Stimulated activated CD8-positive, alpha-beta memory T cell treated with anti-CD3 and anti-CD28 coated beads, Interleukin-7, amount 100 ng/mL, for 24 hours (primary cell): ENCODE results near the gene SCLT1.
A peak's percentile ranks its signal among the peaks of the same experiment; 100 is the strongest.
"Not testable (repeated sequence)": the region's sequence is repeated elsewhere in the genome, so short reads cannot be mapped to it uniquely, and the experiment has no call there.

ENCODE experiments used
- DNase-seq: peaks from one replicate; pipeline ENCODE4 v3.0.0-alpha.2; 2020; ENCODE audit warnings: low read depth

Gene SCLT1

DNA sequence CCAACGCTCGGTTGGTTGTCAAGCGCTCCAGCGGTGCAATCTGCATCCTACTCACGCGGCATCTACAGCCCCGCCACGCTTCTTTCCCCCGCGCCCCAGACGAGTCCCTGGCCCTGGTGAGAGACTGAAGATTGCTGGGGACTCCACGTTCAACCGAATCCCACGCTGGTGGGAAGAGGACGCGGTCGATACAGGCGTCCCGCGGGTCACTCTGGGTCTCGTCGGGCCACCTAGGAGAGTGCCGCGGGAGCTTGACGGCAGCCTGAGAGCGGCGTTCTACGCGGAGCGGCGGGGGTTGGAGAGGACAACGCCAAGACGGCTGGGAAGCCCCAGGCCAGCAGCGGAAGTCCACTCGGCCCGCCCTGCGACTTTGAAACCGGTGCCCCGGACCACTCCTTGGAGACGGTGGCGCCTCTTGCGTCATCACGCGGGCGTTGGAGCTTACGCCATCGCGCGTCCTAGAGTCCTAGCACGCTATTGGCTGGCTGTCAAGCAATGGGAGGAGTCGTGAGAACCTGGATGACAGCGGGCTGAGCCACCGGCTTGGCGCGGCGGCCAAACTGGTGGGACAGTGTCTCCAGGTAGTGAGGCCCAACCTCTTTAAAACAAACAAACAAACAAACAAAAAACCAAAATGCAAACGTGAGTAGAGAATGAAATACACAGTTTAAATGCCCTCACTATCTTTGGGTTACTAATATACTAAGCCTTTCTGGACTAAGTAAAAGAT lies at the start of gene SCLT1:
TSS of gene SCLT1 (minus strand) at position 349 of the 730 bp plus-strand sequence. CDS start 436 bp downstream, outside the sequence.
- peak; percentile 94 for DNase-seq

DNA sequence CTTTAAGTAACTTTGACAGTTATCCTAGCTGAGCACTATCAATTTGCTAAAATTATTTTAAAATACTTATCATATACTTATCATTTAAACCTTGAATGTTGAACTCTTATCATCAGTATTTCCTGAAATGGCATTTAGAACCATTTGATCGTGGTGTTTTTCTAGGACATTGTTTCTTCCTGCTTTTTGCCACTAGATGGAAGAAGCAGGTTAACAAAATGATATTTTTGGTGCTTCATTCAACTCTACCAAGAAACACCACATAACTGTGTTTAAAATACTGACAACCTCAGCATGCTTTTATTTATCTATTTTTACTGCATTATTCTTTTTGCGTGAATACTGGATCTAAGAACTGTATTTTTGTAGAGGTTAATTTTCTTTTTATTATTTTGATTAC lies 47.2 kb upstream of the SCLT1 start:
- DNase-seq, result no peak

DNA sequence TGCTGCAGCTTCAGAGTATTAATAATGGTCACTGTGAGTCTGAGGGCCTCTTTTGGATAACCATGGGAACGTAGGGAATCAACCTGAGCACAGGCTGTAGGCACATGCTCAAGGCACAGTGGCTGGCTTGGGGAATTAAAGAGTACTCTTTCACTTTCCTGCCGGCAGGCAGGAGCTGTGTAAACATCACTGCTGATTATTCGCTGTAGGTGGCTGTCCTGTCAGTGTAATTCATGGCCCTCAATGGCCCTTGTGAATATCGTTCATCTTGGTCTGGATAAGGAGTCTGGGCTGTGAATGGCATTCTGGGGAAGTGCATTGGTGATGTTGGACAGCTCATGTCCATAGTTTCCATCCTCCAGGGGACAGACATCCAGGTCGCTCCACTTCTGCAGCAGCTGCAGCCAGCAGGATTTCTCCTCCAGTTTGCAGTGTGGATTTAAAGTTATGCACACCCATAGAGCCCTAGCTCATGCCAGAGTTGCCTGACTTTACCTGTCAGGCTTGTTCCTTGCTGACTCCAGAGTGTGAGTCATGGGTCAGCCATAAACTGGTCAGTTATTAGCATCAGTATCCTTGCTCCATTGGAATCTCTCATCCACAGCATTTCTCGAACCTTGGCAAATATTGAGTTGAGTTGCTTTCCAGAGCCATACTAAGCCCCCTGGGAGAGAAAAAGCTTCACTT lies 45.6 kb upstream of the SCLT1 start:
- DNase-seq, result no peak

DNA sequence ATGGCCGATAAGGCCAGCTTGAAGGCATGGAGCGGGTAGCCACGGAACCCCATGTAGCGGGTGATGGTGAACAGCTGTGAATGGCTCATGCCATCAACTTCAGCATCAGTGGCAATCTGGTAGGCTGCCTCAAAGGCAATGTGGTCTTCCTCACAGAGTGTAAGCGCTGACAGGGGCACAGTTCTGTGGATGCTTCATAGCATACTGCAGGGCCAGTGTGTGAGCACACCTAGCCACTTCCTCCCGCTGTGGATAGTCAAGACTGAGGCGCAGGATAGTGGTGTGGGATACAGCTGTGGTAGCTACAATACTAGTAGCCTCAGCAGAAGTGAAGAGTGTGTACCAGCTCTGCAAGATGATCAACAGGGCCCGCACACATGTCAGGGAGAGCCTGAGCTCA lies 43.1 kb upstream of the SCLT1 start:
- no peak for DNase-seq

DNA sequence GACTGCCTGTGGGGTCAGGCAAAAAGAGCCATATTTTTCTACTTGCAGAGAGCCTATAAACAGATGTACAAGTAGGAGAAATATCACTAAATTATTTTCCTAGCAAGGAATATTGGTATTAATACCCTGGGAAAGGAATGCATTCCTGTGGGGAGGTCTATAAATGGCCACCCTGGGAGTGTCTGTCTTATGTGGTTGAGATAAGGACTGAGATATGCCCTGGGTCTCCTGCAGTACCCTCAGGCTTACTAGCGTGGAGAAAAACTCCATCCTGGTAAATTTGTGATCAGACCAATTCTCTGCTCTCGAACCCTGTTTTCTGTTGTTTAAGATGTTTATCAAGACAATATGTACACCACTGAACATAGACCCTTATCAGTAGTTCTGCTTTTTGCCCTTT lies 38.0 kb upstream of the SCLT1 start:
- no peak for DNase-seq

DNA sequence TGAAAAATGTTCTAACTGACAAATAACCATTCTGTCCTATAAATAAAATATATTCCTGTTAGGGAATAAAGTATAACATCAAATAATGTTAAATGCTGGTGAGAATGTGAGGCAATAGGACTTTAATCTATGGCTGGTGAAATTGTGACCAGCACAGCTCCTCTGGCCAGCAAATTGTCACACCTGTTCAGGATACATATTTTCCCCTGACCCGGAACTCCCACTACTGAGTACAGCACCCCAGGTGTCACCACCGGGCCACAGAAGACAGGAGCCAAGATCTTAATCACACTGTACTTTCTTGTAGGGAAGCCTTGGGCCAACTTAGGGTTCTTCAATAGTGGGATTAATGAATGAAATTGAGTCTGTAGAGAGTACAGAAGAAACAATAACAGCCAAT lies 35.8 kb upstream of the SCLT1 start:
- no peak for DNase-seq

DNA sequence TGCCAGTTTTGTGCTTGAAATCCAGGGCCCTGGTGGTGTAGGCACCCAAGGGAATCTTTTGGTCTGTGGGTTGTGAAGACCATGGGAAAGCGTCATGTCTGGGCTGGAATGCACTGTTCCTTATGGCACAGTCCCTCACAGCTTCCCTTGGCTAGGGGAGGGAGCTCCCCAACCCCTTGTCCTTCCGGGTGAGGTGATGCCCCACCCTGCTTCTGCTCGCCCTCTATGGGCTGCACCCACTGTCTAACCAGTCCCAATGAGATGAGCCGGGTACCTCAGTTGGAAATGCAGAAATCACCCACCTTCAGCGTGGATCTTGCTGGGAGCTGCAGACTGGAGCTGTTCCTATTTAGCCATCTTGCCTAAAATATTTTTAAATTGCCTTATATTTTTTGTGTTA lies 33.3 kb upstream of the SCLT1 start:
- not testable (repeated sequence) for DNase-seq

DNA sequence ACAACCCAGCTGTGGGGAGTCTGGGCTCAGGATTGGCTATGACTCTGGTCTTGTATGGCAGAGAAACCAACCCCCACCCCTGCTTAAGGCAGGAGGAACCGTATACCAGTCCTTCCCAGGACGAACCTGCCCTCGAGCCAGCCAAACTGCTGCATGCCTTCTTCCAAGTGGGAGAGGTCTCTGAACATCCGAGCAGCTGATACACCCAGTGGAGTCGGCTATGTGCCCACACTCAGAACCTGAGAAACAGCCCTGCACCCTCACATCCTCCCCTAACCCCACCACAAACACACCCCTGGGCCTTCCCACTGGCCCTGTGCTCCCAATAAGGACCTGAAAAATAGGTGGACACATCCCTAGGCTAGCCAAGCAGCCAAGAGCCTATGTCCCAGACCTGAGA lies 24.4 kb upstream of the SCLT1 start:
- no peak for DNase-seq

DNA sequence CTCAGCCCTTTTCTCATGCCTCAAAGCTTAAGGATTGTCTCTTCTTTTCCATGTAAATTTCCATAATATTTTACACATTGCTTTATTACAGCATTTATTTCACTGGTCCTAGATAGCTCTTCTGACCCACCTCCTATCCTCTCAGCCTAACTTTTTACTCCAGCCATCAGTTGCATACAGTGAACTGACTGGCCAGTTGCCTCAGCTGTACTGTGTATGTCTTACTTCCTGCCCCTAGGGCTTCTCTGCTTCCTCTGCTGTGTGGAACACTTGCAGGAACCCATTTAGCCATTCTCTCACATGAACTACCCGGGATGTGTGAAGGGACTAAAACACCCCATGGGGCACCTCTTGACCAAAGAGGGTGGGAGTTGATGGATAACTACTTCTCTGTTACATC lies 20.6 kb upstream of the SCLT1 start:
- DNase-seq, result no peak

DNA sequence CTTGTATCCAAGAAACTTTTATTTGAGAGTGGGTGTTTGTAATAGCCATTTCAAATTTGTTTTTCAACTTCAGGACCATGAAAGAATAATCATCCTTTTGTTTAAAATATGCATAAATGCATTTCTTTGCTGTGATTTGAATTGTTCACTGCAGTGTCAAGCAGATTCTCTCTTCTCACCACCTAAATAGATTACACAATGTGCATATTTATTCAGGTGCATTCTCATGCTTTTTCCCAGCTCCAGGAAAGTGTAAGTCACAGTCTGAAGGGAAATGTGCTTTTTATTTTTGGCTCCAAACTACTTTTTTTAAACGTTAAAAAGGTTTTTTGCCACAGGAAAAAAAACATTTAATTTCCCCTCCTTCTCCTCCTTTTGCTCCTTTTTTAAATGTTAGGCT lies 20.1 kb upstream of the SCLT1 start:
- no peak for DNase-seq

DNA sequence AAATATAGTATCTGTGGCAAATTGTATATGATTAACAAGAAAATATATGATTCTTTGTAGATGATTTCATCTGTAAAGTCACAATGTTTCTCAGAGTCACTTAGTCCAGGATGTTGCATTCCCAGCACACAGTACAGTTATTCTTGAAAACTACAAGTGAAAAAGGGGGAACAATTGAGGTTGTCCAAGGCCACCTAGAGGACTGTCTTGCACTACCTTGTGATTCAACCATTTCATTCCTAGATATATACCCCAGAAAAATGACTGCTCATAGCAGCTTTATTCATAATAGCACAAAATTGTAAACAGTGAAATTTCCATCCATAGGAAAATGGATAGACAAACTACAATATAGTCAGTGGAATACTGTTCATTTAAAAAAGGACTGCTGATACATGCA lies 18.6 kb upstream of the SCLT1 start:
- DNase-seq, result no peak

DNA sequence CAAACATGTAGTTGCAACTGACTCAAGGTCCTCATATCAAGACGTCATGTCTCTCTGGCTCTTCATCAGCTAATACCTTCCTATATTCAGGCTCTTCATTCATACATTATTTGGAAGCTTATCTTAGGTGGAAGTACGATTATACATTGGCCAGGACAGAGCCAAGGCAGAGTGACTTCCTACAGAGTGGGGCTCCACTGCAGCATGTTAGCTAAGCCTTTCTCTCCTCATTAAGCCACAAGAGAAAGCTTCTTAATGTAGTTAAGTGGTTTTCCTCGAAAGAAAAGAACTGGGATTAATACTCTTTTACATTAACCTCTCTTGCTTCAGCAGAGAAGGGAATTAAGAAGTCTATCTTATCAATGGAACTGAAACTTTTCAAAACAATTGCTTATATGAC lies 17.6 kb upstream of the SCLT1 start:
- no peak for DNase-seq

DNA sequence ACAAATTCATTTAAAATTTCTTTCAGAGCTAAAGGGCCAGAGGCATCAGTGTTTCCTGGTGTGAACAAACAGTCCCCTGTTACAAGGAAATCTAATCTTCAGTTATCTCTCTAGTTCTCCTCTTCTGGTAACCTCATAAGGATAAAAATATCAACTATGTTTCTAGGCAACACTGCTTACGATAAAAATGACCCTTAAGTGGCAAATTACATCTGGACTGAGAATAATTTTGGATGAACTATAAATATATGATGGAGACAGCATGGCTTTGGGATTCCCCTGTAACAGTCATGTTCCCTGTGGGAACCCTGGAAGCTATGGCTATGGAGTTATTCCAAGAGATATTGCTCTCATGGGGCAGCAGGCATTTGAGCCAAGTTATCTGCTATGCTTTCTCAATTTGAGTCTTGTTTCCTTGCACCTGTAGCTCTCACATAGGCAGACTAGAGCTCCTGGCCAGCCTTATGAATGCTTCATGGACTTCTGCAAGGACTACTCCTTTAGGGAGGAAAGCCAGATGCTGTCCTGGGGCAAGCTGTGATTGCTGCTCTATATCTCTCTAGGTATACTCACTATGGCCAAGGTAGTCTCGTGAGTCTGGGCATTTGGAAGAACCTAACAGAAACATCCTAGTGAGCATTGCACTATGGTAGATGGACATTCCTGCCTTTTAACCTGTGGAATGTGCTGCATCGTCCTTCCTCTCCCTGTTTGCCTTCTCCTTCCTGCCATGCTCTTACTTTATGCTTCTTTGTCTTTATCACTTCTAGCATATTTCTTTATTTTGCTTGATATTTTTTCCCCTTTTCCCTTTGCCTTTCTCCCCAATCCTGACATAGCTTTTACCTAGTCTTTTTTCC lies 16.9 kb upstream of the SCLT1 start:
- DNase-seq, result no peak

DNA sequence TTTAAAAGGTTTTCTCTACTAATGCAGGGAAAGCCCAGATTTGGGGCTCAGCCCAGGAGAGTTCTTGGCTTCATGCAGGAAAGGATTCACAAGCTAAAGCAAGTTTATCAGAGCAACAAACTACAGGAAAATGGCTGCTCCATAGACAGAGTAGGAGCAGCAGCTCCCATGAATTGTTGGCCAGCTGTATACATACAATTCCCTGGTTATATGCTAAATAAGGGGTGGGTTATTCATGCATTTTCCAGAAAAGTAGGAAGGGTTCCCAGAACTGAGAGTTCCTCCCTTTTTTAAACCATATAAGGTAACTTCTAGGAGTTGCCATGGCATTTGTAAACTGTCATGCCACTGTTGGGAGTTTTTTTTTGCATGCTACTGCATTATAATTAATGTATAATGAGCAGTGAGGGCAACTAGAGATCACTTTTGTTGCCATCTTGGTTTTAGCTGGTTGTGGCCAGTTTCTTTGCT lies 5.2 kb upstream of the SCLT1 start:
- no peak for DNase-seq

DNA sequence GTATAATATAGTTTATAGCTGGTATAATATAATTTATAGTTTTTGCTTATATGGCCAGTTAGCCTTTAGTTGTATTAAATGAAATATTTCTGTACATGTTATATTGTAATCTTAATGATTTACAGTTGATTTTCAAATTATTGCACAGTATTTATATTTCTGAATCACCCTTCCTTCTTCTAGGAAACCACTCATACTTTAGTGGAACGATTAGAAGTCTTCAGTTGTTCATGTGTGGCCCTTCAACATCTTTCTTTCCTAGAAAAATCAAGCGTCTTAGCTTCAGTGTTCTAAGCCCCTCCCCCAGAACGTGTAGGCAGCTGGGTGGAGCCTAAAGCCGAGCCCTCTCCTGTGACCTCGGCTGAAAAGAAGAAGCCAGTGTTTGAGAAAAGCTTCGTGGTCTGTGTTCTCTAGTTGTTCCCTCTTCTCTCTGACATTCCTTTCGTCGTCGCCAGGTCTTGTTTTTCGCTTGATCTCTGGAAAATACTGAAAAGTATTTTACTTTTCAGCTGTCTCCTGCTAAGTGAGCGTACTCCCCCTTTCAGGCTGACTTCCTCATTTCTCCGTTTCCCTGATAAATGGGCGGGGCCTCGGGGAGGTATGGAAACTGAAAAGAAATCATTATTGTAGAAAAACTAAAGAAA lies 2.6 kb upstream of the SCLT1 start, which contains the start of gene C4orf33:
TSS of gene C4orf33 (plus strand) at position 342 of the 644 bp plus-strand sequence. CDS start 6,459 bp downstream, outside the sequence.
- peak; percentile 55 for DNase-seq

DNA sequence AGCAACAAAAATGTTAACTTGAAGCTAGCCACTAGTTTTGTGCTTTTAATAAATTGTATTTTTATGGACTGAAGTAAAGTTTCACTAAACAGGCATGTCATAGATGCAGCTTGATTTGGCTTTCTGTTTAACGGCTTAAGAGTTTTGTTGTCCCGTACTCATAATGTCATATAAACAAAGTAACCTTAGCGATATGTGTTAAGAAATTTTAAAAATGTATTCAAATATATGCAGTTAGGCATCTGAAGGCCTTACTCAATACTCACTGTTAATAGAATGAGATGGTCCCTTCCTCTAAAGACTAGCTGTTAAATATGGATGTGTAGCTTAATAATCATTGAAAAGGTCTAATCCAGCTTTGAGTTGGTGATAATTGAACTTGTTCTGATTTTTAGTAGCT lies 1.0 kb upstream of the SCLT1 start:
- no peak for DNase-seq

DNA sequence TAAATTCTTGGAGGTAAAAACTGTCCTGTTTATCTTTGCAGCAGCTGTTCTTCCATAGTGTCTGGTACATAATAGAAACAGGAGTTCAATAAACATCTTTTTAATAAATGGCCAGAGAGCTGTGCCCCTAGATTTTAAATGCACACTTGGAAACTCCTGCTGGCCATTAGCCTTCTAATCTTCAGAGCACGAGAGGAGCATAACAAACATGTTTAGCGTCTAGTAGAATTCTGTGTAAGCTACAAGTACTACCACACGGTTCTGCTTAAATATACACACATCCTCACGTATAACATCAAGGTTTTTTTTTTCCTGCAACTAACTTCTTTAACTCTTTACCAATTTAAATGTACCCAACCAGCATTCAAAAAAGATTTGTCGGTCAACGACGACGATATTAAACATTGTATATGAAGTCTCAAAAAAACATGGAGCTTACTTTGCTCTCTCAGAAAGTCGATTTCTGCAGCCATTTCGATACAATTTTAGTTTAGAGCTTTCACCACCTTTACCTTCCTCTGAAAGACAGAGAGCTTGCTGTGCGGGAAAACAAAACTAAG lies 628 bp downstream of the SCLT1 start:
- DNase-seq, result no peak

DNA sequence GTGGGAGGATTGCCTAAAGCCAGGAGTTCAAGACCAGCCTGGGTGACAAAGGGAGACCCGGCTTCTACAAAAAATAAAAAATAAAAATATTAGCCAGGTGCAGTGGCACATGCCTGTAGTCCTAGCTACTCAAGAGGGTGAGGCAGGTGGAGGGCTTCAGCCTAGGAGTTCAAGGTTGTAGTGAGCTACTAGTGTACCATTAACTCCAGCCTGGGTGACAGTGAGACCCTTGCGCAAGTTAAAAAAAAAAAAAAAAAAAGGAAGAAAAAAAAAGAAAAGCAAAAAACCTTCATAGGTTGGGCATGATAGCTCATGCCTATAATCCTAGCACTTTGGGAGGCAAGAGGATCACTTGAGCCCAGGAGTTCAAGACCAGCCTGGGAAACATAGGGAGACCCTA lies 5.8 kb downstream of the SCLT1 start:
- no peak for DNase-seq

DNA sequence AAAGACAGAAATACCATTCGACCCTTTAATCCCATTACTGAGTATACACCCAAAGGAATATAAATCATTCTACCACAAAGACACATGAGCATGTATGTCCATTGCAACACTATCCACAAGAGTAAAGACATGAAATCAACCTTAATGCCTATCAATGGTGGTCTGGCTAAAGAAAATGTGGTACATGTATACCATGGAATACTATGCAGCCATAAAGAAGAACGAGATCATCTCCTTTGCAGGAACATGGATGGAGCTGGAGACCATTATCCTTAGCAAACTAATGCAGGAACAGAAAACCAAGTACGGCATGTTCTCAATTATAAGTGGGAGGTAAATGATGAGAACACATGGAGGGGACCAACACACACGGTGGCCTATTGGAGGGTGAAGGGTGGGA lies 7.9 kb downstream of the SCLT1 start:
- no peak for DNase-seq

DNA sequence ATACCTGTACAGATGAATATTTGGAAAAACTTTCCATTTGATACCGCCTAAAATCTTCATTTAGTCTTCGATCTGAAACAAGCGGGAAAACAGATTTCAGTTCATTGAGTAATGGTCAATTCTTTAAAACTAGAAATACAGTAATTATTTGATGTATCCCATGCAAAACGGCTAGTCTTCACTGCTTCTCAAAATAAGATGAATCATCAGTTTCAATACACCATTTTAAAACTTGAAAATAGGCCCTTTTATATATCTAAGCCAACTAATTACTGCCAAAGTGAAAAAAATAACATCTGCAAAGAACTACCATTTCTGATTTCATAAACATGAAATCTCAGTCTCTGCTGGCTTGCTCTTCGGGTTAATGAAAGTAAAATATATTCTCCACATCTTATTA lies 11.0 kb downstream of the SCLT1 start:
- no peak for DNase-seq

DNA sequence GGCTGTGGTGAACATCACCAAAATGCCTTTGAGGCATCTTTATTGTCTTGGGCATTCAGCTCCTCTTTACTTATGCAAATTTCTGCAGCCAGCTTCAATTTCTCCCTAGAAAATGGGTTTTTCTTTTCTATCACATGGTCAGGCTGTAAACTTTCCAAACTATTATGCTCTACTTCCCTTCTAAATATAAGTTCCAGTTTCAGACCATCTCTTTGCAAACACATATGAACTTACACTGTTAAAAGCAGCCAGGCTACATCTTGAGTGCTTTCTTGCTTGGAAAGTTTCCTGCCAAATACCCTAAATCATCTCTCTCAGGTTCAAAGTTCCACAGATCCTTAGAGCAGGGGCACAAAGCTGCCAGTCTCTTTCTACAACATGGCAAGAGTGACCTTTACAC lies 13.2 kb downstream of the SCLT1 start:
- DNase-seq, result no peak

DNA sequence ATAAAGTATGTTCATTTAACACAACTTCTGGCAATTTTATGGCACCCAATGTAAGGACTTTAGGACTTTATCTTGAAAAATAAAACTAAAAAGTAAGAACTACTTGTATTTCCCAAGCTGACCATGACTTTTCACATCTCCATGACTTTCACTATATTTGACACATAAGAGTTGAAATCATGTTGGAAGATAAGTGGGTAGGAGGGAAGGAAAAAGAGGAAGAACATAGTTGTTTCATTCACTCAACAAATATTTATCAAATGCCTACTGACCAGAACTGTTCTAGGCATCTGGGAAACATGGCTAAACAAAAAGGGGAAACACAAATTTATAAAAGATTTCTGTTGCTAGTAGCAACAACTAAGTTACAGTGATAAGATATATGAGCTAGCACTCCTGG lies 16.0 kb downstream of the SCLT1 start:
- no peak for DNase-seq
